Measurements from ENCODE around the gene PHETA1. TPM values are rescaled to one million over a fixed set of nuclear protein-coding genes. Genes with fewer than 3 reads are reported as not detected.

The PHETA1 gene
- total RNA-seq (10 to 100 TPM; 16.1 to 27.2 TPM), polyA plus RNA-seq (ENCODE audit: insufficient read depth, low read depth, low replicate concordance) (13.7 TPM)
- long read RNA-seq, donor 1, partial matches to known transcripts = 0 of 11 reads
- long read RNA-seq, donor 1, other reads (novel, unspliced or antisense) = 11 of 11 reads
- long read RNA-seq, donor 2, partial matches to known transcripts = 0 of 6 reads
- long read RNA-seq, donor 2, other reads (novel, unspliced or antisense) = 6 of 6 reads

DNA sequence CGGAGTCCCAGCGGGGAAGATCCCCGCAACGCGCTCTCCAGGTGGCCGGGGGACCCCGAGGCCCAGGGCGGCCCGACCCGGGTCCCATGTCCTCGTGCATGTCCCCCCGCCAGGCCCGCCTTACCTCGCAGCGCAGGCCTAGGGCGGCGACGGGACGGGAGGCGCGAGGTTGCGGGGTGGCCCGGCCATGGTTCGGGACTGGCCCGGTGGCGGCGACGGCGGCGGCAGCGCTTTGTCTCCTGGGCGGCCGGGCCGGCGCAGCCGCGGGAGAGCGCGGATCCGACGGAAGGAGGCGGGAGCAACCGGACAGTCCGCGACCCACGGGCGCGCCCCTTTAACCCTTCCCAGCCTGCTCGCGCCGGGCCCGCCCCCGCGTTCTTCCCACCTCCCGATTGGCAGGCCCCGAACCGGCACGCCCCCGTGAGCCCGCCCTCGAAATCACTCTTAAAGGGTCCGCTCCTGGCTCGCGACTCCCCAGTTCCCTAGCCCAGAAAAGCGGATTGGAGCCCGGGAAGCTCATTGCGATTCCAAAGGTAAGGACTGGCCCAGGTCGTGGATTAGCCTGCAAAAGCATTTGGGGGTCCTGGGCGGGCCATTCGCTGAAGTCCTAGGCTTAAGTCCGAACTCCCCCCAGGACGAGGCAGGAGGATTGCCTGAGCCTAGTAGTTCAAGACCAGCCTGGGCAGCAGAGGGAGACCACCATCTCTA is at the start of gene PHETA1:
Gene PHETA1, minus strand, starts transcription at position 308 of the 708 bp plus-strand sequence. CDS start 5,668 bp downstream, outside the sequence.
- TF ChIP-seq POLR2A (IDR thresholded peaks at IDR 0.05) = no peak
- TF ChIP-seq, protein P1, sequence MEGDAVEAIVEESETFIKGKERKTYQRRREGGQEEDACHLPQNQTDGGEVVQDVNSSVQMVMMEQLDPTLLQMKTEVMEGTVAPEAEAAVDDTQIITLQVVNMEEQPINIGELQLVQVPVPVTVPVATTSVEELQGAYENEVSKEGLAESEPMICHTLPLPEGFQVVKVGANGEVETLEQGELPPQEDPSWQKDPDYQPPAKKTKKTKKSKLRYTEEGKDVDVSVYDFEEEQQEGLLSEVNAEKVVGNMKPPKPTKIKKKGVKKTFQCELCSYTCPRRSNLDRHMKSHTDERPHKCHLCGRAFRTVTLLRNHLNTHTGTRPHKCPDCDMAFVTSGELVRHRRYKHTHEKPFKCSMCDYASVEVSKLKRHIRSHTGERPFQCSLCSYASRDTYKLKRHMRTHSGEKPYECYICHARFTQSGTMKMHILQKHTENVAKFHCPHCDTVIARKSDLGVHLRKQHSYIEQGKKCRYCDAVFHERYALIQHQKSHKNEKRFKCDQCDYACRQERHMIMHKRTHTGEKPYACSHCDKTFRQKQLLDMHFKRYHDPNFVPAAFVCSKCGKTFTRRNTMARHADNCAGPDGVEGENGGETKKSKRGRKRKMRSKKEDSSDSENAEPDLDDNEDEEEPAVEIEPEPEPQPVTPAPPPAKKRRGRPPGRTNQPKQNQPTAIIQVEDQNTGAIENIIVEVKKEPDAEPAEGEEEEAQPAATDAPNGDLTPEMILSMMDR (IDR thresholded peaks at IDR 0.05) = no peak
- 1 to 3% methylated on average over 23 to 69 of the region's 72 CpGs for WGBS, 2 donors
- peak within 1 kb of the TSS; percentile 85 to 92 for H3K4me3 ChIP-seq
- no peaks in the 10 kb centered on the region for H3K27me3 ChIP-seq
- no peaks in the 10 kb centered on the region for H3K36me3 ChIP-seq (ENCODE audit: low read depth, missing control alignments)
- peaks cover 13% of the 10 kb centered on the region for H3K4me1 ChIP-seq
- DNase-seq = peak; percentile 95
- H3K27ac ChIP-seq = peak within 1 kb of the TSS; percentile 16 to 68
- no peaks in the 10 kb centered on the region for H3K9me3 ChIP-seq
- intact Hi-C loops (cut with DNase I; ENCODE audit: low total_unique reads) = no loop called here

DNA sequence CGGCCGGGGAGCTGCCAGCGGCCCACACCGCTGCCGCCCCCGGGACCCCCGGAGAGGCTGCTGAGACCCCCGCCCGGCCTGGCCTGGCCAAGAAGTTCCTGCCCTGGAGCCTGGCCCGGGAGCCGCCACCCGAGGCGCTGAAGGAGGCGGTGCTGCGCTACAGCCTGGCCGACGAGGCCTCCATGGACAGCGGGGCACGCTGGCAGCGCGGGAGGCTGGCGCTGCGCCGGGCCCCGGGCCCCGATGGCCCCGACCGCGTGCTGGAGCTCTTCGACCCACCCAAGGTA is 49.6 kb upstream of the PHETA1 start:
- intact Hi-C loops (cut with DNase I; ENCODE audit: low total_unique reads) = no loop called here
- Histone ChIP-seq H3K4me3 (peak overlapping the region; percentile 24 to 43), H3K27ac (no peak overlapping the region), H3K36me3 (ENCODE audit: low read depth, missing control alignments) (no peaks in the 10 kb centered on the region), H3K27me3 (no peaks in the 10 kb centered on the region), H3K4me1 (peaks cover 4% of the 10 kb centered on the region), H3K9me3 (no peaks in the 10 kb centered on the region)
- TF ChIP-seq, protein P1 (IDR thresholded peaks at IDR 0.05) = no peak
- no peak for TF ChIP-seq POLR2A (IDR thresholded peaks at IDR 0.05)
- 88% methylated on average over 13 of the region's 30 CpGs; no CpG with 5 or more reads in 1 of the 2 donors for WGBS, 2 donors
- DNase-seq = no peak

GRCh38 chr12:111417784-111418593 is 49.1 kb upstream of the PHETA1 start:
- intact Hi-C loops (cut with DNase I; ENCODE audit: low total_unique reads) = no loop called here
- 61 to 90% methylated on average over 48 to 50 of the region's 67 CpGs for WGBS, 2 donors
- no peaks in the 10 kb centered on the region for H3K27me3 ChIP-seq
- no peak overlapping the region for H3K27ac ChIP-seq
- TF ChIP-seq POLR2A (IDR thresholded peaks at IDR 0.05) = no peak
- TF ChIP-seq, protein P1 (IDR thresholded peaks at IDR 0.05) = no peak
- H3K4me1 ChIP-seq = peaks cover 7% of the 10 kb centered on the region
- H3K4me3 ChIP-seq = peak overlapping the region; percentile 24 to 43
- no peaks in the 10 kb centered on the region for H3K9me3 ChIP-seq
- H3K36me3 ChIP-seq (ENCODE audit: low read depth, missing control alignments) = no peaks in the 10 kb centered on the region
- no peak for DNase-seq

DNA sequence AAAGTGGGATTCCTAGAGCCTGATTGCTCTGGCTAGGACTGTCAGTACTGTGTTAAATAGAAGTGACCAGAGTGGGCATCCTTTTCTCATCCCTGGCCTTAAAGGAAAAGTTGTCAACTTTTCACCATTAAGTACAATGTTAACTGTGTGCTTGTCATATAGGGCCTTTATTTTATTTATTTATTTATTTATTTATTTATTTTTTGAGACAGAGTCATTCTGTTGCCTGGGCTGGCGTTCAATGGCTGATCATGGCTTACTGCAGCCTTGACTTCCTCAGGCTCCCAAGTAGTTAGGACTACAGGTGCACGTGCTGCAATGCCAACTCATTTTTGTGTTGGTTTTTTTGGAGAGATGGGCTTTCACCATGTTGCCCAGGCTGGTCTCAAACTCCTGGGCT is 48.4 kb upstream of the PHETA1 start:
- Histone ChIP-seq H3K27me3 (no peaks in the 10 kb centered on the region), H3K4me1 (peaks cover 11% of the 10 kb centered on the region), H3K4me3 (no peak overlapping the region), H3K36me3 (ENCODE audit: low read depth, missing control alignments) (no peaks in the 10 kb centered on the region), H3K9me3 (no peaks in the 10 kb centered on the region), H3K27ac (no peak overlapping the region)
- DNase-seq = no peak
- intact Hi-C loops (cut with DNase I; ENCODE audit: low total_unique reads) = no loop called here
- WGBS, 2 donors = 82 to 88% methylated on average over 2 of the region's 2 CpGs
- TF ChIP-seq, protein P1 (IDR thresholded peaks at IDR 0.05) = no peak
- TF ChIP-seq POLR2A (IDR thresholded peaks at IDR 0.05) = no peak

All from testis (tissue), 5 donors.